Mesodermal cell (in vitro differentiated cells): ENCODE results near the gene QPCTL.

Experiments
- H3K27ac ChIP-seq: 2 replicates; pipeline ENCODE4 v1.7.0; 2013; ENCODE audit warnings: mild to moderate bottlenecking, low read depth, low read length, moderate library complexity; ENCODE audit not compliant: severe bottlenecking
- H3K36me3 ChIP-seq: 2 replicates; pipeline ENCODE4 v1.7.1; 2013; ENCODE audit warnings: mild to moderate bottlenecking, low read length, moderate library complexity; ENCODE audit not compliant: control insufficient read depth, insufficient read depth
- H3K4me1 ChIP-seq: one replicate; pipeline ENCODE4 v1.7.1; 2013; ENCODE audit warnings: mild to moderate bottlenecking, low read length; ENCODE audit not compliant: insufficient read depth, control insufficient read depth, poor library complexity, severe bottlenecking
- H3K4me3 ChIP-seq: 2 replicates; pipeline ENCODE4 v1.7.0; 2013; ENCODE audit warnings: low read length, control low read depth, mild to moderate bottlenecking; ENCODE audit not compliant: insufficient read depth, poor library complexity, severe bottlenecking; ENCODE audit errors: extremely low read depth
- H3K9me3 ChIP-seq: 2 replicates; pipeline ENCODE4 v1.7.1; 2013; ENCODE audit warnings: mild to moderate bottlenecking, low read length, moderate library complexity; ENCODE audit not compliant: control insufficient read depth
- WGBS, 2 experiments: methylation state at CpG; one replicate each; pipeline ENCODE4 v1.1.5; 2013; ENCODE audit warnings: missing lambda C conversion rate in 2 of 2; ENCODE audit not compliant: insufficient coverage in 2 of 2; 5-methylcytosine and 5-hydroxymethylcytosine counted together

Gene QPCTL

GRCh38 chr19:45705710-45706415 is 13.4 kb downstream of the QPCTL start:
- Histone ChIP-seq H3K36me3 (peaks cover 63% of the 10 kb centered on the region), H3K27ac (no peak overlapping the region), H3K9me3 (no peaks in the 10 kb centered on the region), H3K4me3 (no peak overlapping the region), H3K4me1 (no peaks in the 10 kb centered on the region)
- 85% methylated on average over 8 to 11 of the region's 12 CpGs for WGBS, 2 experiments

DNA sequence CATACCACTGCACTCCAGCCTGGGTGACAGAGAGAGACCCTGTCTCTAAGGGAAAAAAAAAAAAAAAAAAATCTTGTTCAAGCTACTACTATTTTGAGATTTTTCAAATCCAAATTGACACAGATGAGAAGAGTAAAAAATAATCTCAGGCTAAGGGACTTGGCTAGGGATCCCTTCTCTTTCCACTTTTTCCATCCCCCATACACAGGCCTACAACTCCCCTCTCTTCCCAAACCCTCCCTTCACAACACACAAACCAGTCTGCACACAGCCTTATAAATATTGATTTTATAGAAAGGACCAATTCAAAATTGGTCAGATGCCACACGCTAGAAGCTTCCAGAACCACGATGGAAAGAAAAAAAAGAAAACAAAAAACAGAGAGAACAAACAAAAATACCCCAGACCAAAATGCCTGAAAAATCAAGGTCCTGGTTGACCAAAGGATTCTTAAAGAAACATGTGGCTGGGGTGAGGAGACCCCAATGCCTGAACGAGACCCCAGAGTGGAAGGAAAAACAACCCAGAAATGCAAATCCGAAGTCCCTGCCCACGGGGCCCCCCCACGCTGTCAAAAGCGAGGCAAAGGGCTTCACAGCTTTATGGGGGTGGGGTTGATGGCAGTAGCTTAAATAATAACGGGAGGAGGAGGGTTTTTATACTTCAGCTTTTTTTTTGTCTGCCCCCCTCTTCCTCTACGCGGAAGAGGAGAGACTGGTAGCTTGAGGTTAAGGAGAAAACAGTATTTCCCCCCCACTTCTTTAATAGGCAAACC is 18.1 kb downstream of the QPCTL start:
- Histone ChIP-seq H3K27ac (no peak overlapping the region), H3K4me3 (no peak overlapping the region)
- WGBS, 2 experiments = 83 to 90% methylated on average over 5 of the region's 10 CpGs

GRCh38 chr19:45711851-45712698 is 19.6 kb downstream of the QPCTL start:
- WGBS, 2 experiments = 94 to 95% methylated on average over 68 to 70 of the region's 76 CpGs
- Histone ChIP-seq H3K27ac (peak overlapping the region; percentile 29), H3K4me1 (peaks cover 13% of the 10 kb centered on the region)

More for the DNA sequence above, 18.1 kb downstream of the QPCTL start:
- Histone ChIP-seq H3K9me3 (no peaks in the 10 kb centered on the region), H3K4me1 (peaks cover 8% of the 10 kb centered on the region), H3K36me3 (peaks cover 53% of the 10 kb centered on the region)

DNA sequence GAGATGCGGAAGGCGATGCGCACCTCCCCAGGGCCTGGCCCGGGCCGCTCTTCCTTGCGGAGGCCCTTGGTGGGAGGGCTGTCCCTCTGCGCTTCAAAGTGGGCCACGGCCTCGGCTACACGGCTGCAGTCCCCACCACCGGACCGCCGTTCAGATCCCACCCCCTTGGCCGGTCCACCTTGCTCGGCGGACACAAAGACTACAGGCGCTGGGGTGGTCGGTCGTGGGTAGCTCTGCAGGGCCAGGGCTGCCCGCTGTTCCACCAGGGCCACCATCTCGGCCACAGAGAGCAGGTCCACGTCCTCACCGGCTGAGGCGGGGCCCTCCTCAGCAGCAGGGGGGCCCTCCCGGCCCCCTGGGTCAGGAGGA is 20.2 kb downstream of the QPCTL start:
- peaks cover 14% of the 10 kb centered on the region for H3K4me1 ChIP-seq
- H3K36me3 ChIP-seq = peaks cover 46% of the 10 kb centered on the region
- H3K27ac ChIP-seq = no peak overlapping the region
- no peak overlapping the region for H3K4me3 ChIP-seq
- no peaks in the 10 kb centered on the region for H3K9me3 ChIP-seq
- 96 to 97% methylated on average over 25 of the region's 25 CpGs for WGBS, 2 experiments

More at GRCh38 chr19:45711851-45712698, 19.6 kb downstream of the QPCTL start:
- Histone ChIP-seq H3K36me3 (peaks cover 47% of the 10 kb centered on the region), H3K9me3 (no peaks in the 10 kb centered on the region), H3K4me3 (no peak overlapping the region)

- no peak overlapping the region for H3K4me3 ChIP-seq
- H3K4me1 ChIP-seq = peaks cover 18% of the 10 kb centered on the region
- 96 to 99% methylated on average over 14 of the region's 15 CpGs for WGBS, 2 experiments
- no peak overlapping the region for H3K27ac ChIP-seq
- no peaks in the 10 kb centered on the region for H3K9me3 ChIP-seq
- peaks cover 43% of the 10 kb centered on the region for H3K36me3 ChIP-seq
Measured at GRCh38 chr19:45713141-45713540, 20.7 kb downstream of the QPCTL start.

- Histone ChIP-seq H3K4me3 (no peak overlapping the region), H3K4me1 (peaks cover 25% of the 10 kb centered on the region), H3K27ac (no peak overlapping the region), H3K9me3 (no peaks in the 10 kb centered on the region), H3K36me3 (peaks cover 37% of the 10 kb centered on the region)
- WGBS, 2 experiments = 100% methylated on average over 3 of the region's 3 CpGs; no CpG with 5 or more reads in 1 of the 2 experiments
Measured at GRCh38 chr19:45715139-45715538, 22.7 kb downstream of the QPCTL start.

DNA sequence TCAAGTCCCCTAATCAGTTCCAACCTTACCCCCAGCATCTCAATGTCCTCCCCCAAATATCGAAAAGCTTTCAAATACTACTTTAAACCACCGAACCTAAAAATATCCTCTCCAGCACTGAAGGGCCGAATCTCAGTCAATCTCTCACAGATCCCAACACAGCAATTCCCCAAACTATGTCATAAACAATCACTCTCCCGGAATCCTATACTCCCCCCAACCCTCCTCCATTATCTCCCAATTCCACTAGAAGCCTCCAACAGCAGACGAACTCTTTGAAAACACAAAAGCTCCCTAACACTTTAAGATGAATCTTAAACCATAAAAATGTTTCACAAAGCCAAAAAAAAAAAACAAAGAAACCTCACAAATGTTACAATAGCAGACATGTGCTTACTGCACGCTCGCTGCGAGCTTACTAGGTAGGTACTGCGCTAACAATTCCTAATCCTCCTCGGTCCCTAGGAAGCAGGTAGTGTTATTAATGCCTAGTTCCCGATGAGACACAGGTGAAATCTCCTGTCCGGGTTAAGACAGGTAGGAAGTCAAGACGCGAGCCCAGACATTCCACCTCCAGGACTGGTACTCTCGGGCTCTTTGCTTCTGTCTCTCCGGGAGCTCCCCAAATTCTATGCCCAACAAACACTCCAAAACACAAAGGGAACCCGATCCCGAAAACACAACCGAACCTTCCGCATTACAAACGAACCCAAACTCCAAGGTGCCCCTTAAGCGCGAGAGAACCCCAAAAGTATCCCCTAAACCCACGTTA is 24.1 kb downstream of the QPCTL start:
- Histone ChIP-seq H3K36me3 (peaks cover 37% of the 10 kb centered on the region), H3K4me3 (peak overlapping the region; percentile 86), H3K4me1 (peaks cover 25% of the 10 kb centered on the region), H3K27ac (peak overlapping the region; percentile 66), H3K9me3 (no peaks in the 10 kb centered on the region)
- 4% methylated on average over 18 to 19 of the region's 24 CpGs for WGBS, 2 experiments

GRCh38 chr19:45717131-45717982 is 24.9 kb downstream of the QPCTL start:
- peak overlapping the region; percentile 94 for H3K27ac ChIP-seq
- peak overlapping the region; percentile 86 for H3K4me3 ChIP-seq
- peaks cover 25% of the 10 kb centered on the region for H3K4me1 ChIP-seq
- H3K36me3 ChIP-seq = peaks cover 36% of the 10 kb centered on the region
- 1 to 2% methylated on average over 33 to 38 of the region's 51 CpGs for WGBS, 2 experiments
- no peaks in the 10 kb centered on the region for H3K9me3 ChIP-seq

- H3K4me3 ChIP-seq = peak overlapping the region; percentile 86
- H3K27ac ChIP-seq = peak overlapping the region; percentile 94
- peaks cover 37% of the 10 kb centered on the region for H3K36me3 ChIP-seq
- H3K4me1 ChIP-seq = peaks cover 30% of the 10 kb centered on the region
- WGBS, 2 experiments = 50 to 54% methylated on average over 9 to 12 of the region's 12 CpGs
- no peaks in the 10 kb centered on the region for H3K9me3 ChIP-seq
Measured at GRCh38 chr19:45717983-45718650, 25.7 kb downstream of the QPCTL start.
